GM18498 (cell line): ENCODE results near the gene SEMA3F.

Source experiments
- ATAC-seq: cut with Tn5 transposase; IDR thresholded peaks from one replicate; pipeline ENCODE4 v1.9.1; 2021; ENCODE audit warnings: mild to moderate bottlenecking, moderate library complexity; ENCODE audit not compliant: unreplicated experiment

Gene SEMA3F

DNA sequence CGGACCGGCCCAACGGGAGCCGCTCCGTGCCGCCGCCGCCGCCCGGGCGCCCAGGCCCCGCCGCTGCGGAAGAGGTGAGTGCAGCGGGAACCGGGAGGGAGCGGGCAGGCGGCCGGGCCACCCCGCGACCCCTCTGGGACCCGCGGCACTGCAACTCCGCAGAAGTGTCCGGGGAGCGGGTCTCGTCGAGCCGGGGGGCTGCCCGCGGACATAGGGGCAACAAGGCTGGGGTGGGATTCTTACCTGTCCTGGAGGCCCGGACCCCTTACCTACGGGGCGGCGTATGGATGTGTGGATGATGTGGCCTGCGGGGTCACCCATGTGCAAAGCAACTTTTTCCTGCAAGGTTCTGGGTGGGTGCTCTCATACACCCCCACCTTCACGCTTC lies 361 bp downstream of the SEMA3F start:
- ATAC-seq: no peak

DNA sequence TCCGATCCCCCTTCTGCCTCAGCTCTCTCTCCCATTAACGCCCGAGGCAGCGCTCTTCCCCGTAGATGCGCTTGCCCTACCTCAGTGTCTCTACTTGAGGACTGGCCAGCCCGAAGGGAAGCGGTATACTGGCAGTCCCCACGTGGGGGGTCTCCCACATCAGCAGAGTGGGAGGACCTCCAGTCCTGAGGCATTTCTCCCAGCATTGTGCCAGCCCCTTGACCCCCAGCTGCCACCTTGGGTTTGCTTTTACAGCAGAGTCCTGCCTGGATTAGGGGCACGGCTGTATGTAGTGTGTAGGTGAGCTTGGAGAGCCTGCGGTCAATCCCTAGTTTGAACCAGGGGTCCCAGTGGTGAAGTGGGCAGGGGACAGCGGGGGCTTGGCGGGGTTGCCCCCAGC lies 767 bp downstream of the SEMA3F start:
- no peak for ATAC-seq

DNA sequence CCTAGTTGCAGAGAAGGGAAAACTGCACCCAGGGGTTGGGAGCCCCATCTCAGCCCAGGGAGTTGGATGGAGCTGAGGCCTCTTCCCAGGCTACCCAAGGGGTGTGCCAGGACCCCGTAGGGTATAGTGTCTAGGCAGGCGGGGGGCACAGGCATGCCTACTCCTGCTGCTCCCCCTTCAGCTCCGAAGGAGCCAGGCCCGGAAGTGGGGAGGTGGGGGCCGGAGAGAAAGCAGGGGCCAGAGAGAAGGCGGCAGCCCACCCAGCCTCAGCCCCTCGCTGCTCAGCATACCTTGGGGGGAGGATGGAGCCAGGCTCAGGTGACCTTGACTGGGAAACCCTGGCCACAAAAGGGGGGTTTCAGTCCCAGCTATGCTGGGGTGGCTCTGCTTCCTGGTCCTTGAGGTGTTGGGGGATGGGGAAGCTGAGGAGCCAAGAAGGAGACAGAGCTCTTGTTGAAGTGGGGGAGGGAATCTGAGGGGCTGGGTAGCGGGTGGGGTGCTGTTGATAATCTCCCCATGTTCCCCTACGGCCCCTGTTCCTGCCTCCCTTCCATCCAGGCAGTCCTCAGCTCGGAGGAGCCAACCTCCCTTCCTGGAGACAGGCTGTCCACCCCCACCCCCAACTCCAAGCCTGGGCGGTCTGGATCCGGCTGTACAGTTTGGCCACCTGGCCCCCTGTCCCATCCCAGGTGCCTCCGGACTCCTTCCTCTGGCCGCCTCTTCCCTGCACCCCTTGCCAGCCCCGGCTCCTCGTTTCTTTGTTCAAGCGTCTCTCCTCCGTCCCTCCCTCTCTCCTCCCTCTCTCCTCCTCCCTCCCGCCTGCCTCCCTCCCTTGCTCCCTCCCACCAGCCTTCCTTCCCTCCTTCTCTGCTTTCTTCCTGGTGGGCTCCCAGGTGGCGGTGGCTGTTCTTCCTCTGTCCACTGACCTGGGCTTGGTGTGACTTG lies 1.7 kb downstream of the SEMA3F start:
- ATAC-seq: no peak

DNA sequence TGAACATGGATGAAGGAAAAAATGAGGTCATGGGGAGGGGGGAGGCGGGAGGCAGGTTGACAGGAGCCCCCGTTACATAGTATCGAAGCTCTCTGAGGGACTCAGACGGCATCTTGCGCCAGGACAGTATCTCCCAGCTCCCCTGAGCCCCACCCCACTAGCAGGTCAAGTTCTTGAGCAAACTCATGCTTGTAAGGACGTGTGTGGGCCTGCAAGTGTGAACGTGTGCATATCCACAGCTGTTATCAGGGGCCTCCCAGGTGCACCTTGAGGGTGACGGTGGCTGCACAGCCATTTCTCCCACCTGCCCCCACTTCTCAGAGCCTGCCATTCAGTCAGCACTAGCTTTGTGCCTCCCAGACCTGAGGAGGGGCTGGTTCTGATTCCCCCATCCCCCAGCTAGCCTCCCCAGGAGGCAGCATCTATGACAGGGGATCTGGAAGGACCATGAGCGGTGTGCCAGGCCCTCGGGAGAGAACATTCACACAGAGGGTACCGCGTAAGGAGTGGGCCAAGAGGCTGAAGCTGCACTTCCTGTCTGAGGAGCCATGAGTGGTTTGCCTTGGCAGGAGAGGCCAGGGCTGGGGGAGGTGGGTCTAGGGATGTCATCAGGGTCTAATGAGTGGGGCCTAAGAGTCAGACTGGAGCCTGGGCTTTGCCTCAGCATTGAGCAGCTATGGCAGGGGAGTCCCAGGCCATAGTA lies 2.9 kb downstream of the SEMA3F start:
- no peak for ATAC-seq

DNA sequence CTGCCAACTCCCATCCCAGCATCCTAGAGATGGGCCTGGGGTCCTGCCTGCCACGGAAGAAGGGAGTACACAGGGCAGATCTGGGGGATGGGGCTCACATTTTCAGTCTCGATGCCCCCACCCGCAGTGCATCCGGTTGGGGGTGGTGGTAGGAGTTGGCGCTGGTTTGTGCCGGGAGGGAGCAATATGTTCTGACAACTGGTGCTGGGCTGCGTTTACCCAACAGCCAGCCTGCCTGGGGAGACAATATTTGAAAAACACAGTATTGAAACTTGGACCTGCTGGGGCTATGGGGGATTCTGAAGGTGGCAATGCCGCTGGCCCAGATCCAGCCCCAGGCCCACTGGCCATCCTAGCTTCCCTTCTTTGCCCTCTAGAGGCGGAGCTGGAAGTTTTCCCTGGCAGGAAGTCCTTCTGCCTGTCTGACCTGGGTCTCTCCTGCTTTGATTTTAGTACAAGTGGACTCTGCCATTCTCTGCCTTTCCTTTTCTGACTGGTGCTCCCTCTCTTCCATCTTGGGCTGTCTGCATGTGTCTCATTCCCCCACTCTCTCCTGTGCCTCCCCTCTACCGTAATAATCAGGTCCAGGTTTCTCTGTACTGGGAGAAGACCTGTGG lies 3.5 kb downstream of the SEMA3F start:
- no peak for ATAC-seq

DNA sequence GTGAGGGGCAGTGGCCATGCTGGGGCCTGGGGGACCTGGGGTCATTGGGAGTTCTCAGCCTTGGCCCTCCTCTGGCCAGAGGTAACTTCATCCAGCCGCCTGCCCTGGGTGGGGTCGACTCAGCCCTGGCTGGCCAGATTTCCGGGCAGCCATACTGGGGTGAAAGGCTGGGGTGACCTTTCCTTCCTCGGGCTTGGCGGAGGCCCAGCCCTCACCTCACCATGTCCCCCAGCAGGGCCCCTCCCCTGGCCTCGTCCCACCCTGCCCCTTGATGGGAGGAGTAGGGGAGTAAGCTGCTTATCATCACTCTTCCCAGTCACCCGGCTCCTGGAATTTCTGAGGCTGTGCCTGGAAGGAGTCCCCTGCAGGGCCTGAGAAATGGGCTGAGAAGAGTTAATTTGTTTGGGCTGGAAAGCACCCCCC lies 5.4 kb downstream of the SEMA3F start:
- no peak for ATAC-seq

DNA sequence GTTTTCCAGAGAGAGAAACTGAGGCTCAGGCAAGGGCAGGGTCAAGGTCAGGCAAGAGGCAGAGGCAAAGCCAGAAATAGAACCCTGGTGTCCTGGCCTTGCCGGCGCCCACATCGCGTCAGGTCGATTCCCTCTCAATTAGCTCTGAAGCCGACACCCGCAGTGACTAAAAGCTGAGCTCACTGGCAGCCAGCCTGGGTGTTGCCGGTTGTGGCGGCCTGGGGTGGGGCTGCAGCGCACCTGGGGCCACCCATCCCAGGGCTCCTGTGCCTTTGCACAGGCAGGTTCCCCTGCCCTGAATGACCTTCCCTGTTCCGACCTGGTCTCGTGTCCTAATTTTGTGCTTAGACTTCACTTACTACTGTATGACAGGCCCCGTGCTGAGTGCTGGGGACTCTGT lies 6.2 kb downstream of the SEMA3F start:
- ATAC-seq: no peak

DNA sequence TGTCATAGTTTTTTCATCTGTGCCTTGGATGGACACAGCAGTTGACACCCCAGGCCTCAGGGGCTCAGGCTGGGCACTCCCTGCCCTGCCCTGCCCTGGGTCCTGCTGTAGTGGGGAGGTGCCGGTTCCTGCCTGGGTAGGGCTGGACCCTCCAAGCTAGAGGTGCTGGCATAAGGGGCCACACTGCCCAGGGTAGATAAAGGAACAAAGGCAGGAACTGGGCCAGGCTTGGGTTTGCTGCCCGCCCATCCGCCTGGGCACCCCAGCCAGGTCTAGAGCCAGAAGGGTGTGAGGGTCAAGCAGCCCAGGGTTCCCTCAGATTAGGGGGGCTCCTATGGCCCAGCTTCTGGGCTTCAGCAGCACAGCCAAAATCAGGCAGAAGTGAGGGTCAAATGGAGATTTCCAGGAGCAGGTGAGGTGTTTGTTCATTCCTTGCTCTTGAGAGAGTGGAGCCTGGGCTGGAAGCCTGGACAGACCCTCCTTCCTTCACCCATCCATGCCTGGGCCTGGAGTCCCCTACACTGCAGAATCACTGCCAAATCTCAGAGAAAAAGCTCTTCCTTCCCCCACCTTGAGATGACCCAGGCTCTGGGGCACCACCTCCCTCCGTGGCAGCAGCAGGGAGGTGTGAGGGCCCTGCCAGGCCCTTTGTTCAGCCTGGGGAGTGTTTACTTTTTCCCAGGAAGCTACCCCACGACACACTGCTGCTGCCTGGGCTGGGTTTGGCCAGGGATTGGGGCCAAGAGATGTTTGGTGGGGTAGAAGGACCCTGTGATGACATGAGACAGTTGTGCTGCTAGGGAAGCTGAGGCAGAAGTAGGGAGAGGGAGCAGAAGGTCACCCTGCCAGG lies 7.1 kb downstream of the SEMA3F start:
- ATAC-seq: no peak

DNA sequence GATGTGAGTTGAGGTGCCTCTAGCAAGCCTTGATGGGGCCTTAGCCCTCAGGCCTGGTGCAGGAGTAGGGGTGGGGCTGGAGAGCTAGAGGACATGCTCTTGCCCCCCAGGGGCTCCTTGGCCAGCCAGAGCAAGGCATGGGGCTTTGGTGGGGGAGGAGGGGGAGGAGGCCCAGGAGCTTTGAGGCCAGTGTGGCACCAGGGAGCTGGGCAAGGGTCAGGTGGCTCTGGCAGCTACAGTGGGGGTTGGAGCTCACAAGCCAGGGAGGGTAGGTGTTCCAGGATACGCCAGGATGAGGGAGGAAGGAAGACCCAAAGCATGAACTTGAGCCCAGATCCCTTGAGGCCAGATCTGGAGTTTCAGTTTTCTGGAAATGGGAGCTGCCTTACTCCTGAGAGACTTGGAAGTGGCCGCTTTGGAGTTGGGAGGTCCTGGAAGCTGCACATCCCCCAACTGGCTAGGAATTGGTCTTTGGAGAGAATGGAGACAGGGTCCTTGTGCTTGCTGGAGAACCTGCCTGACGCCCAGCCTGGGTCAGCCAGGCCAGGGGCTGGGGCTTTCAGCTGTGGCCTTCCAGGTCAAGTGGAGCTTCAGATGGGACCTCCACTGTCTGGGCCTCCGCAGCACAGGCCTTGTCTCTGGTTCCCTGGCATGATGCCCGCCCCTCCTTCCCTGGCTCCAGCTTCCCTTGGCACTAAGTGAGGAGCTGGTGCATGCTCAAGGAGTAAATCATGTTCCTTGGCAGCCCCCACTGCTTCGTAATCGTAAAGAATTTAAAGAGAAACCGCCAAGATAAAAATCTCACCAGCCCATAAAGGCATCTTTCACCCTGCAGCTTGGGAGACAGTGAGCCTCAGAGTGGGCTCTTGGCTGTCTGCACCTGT lies 8.7 kb downstream of the SEMA3F start:
- ATAC-seq: no peak

DNA sequence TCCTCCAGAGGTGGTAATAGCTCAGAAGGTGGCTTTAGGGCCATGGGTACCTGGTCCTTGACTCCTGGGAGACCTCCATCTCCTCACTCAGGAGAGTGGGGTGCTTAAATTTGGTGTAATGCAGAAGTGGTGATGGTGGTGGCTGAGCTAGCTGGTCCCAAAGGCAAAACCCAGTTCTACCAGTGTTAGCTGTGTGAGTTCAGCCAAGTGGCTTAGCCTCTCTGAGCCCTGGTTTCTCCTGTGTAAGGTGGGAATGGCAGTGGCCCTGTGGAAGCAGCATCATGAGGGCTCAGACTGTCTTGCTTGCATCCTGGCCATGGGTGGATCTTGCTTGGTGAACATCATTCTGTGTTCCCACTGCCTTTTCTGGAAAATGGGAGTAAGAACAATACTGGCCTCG lies 9.4 kb downstream of the SEMA3F start:
- no peak for ATAC-seq

DNA sequence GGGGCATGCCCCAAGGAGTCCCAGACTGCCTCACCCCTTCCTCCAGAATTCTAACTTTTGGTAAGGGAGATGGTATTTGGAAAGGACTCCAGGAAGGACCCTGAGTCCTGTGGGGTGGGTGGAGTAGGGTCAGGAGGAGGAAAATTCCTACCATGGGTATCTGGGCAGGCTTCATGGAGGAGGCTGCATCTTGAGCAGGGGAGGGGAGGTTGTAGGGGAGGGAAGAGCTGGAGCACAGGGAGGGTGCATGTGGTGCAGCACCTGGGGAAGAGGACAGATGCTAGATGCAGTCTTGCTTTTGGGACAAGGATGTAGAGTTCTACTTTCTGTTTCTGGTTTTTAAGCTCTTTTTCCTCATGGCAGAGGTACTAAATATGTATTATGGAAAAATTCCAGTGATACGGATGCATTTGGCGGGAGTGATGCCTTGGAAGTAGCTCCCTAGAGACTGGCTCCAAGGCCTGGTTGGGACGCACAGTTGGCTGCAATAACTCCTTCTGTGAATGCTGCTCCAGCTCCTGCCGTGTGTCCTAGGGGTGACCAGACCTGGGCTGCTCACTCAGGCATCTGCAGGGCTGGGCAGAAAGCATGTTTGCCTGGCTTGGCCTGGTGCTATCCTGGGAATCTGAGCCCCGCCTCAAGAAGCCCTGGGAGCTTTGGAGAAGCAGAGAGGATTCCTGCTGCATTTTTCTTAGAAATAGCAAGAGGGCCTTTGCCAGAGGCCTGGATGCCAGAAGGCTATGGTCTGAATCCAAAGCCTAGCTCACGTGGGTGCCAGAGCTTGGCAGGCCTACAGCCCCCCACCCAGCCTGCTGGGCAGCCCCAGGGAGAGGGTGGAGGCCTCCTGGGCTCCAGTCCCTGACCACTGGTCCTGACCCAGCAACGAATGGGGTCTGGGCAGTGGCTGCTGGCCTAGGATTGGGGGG lies 10.1 kb downstream of the SEMA3F start:
- ATAC-seq: no peak

DNA sequence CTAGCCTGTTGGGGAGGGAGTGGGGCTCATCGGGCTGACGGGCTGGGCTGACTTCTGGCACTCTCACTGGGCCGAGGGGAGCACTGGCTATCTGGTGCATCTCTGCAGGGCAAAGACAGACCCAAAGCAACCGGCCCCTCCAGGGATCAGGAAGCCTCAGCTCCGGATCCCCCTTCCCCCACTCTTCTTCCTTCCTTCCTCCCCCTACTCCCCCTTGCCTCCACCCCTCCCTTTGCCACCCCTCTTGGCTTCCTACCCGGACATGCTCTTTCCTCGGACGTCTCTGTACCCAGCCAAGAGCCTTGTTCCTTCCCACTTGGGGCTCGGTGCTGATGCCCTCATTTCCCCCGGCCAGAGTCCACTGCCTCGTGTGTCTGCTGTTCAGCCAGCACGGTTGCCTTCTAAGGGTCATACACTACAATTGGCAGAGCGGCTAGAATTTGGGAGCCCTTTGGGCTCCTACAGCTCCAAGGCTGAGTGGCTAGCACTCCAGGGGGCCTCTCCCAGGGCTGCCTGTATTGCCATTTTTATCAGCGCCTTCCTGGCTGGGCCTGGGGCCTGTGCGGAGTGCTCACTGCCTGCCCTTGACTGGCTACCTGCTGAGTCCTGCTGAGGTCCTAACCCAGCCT lies 10.9 kb downstream of the SEMA3F start:
- ATAC-seq: no peak

DNA sequence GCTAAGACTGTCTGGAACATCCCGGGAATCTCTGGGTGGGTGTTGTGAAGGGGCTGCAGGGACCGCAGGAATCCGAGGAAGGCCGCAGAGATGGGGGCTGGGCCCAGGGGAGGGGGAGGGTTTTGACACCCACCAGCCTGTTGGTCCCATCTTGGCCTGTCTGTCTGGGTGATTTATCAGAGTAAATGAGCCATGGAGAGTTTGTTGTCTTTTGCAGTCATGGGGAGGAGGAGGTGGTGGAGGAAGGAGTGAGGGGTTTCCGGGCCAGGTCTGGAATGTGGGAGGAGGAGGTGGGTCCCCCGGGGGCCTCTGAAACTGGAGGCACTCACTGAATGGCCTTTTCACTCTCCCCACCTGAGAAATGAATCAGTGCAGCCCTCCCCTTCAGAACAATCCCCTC lies 11.5 kb downstream of the SEMA3F start:
- no peak for ATAC-seq

DNA sequence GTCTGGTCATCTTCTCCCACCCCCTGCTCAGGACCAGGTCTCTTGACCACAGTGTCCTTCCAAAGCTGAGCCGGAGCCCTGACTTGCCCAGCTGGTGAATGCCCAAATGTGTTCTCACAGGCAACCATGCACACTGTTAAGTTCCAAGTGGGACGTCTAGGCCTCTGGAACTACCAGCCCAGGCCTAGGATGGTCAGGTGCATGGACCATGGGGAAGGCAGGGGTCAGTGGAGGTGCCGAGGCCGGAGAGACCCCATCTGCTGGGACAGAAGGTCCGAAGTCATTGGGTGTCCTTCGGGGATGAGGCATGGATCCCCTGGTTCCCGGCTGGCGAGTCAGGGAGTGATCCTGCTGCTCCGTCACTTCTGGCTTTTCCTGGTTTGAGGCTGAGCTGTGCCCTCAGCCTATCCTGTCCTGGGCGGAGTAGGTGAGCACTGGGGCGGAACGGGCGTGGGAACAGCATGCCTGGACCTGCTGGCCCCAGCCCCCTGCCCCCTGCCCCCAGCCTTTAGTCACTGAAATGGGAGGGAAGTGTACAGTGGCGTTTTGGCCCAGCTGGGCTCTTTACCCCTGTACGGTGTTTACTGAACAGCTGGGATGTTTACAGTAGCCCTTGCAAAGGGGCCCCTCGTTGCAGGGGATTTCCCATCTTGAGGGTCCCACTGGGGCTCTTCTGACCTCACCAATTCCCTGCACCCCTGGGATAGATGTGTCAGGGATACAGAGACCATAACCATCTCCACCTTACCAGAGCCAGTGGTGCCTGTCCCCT lies 12.1 kb downstream of the SEMA3F start:
- ATAC-seq: no peak

DNA sequence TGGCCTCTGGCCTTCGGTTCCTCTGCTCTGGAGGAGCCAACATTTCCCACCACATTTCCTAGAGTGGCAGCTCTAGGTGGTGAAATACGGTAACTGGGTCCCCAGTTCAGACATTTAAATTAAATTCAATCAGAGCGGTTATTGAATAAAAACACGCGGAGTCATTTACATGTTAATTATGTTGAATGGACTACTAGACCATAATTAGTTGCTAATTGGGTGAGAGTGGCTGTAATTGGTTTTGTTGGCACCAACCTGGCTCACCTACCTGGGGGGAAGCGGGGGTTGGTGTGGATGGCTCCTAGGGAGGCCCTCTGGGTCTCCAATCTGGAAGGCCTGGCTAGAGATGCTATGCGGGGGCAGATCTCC lies 12.7 kb downstream of the SEMA3F start:
- no peak for ATAC-seq

DNA sequence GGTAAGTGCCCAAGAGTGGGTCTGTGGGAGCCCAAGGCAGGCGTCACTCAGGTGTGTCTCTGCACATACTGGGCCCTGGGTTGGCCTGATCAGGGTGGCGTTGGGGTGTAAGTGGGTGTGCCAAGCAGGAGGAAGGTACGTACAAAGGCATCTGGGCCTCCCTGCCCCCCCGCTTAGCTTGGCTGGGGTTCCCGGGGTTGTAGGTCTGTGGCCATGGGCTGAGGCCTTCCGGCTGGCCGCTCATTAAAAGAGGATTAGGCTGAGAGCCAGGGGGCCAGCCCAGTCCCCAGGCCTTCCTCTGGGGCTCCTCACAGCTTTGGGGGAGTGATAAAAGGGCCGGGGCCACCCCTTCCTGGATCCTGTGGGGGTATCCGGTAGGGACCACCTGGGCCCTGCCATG lies 13.3 kb downstream of the SEMA3F start:
- no peak for ATAC-seq

DNA sequence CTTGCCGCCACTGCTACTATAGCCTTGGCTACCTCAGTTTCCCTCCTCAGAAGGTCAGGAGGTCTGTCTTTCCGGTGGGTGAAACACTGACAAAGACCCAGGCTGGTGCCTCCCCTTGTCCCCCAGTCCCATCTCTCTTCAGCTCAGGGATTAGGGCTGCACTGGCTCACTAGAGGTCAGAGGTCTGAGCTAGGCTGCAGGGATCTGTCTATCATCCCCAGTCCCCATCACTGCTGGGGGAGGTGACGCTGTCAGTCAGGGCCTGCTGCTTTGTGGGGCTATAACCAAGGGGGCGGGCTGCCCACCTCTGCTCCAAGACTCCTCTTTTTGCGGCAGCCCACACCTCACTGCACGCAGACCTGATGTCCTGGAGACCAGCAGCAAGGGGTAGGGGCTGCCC lies 13.7 kb downstream of the SEMA3F start:
- no peak for ATAC-seq
